Right lobe of liver (tissue), 6 donors: ENCODE measurements around the gene FREM1. TPM values are rescaled to one million over a fixed set of nuclear protein-coding genes. Genes with fewer than 3 reads are reported as not detected.

ENCODE experiments used
- ATAC-seq, 4 donors: fragments of 200-7000 bp; cut with Tn5 transposase; one replicate each; pipeline ENCODE4 v1.9.1; 2020; ENCODE audit warnings: mild to moderate bottlenecking in 4 of 4, moderate library complexity in 4 of 4
- DNase-seq, 3 donors: peaks; one replicate each; pipeline ENCODE4 v3.0.0-alpha.2; 2020
- H3K27ac ChIP-seq, 3 donors: fragments of 200-600 bp; one replicate each; pipeline ENCODE4 v1.8.0; 2022
- H3K27me3 ChIP-seq, 2 donors: fragments of 200-600 bp; one replicate each; pipeline ENCODE4 v1.8.0; 2022
- H3K36me3 ChIP-seq, 4 donors: fragments of 200-600 bp; sonication (generic) in 1 of 4; one replicate each; pipeline versions ENCODE4 v1.5.1 to v1.8.0; 2017 to 2022; ENCODE audit warnings: control low read depth in 1 of 4
- H3K4me1 ChIP-seq, 4 donors: fragments of 200-600 bp; sonication (generic) in 1 of 4; one replicate each; pipeline versions ENCODE4 v1.5.1 to v1.8.0; 2017 to 2022; ENCODE audit warnings: control low read depth in 1 of 4
- H3K4me3 ChIP-seq, 3 donors: fragments of 200-600 bp; one replicate each; pipeline ENCODE4 v1.8.0; 2022
- H3K9me3 ChIP-seq, 4 donors: fragments of 200-600 bp; sonication (generic) in 1 of 4; one replicate each; pipeline versions ENCODE4 v1.5.1 to v1.8.0; 2017 to 2022; ENCODE audit warnings: control low read depth in 1 of 4
- POLR2A ChIP-seq: fragments of 450-650 bp; IDR thresholded peaks from one replicate; pipeline ENCODE4 v1.6.1; 2017; ENCODE audit warnings: antibody characterized with exemption, mild to moderate bottlenecking
- WGBS: methylation state at CpG from one replicate; pipeline ENCODE4 v1.1.6; 2018; ENCODE audit warnings: low coverage, low lambda C conversion rate; ENCODE audit not compliant: insufficient coverage; ENCODE audit errors: missing lambda C conversion rate; 5-methylcytosine and 5-hydroxymethylcytosine counted together
- intact Hi-C, 2 donors: fragments of 100-400 bp; cut with DNase I; formaldehyde crosslinking; loops; one replicate each; pipeline versions ENCODE4 v1.11.2 to v1.14.1; 2022
- total RNA-seq, 6 experiments: library from RNA; depleted of rRNA in 2 of 6; stranded (reverse); fragments of >200 nt in 2 of 6; fragmentation: NEBNext Ultra II Directional in 3 of 6; extraction: Animal tissue kit (Norgen Biotek cat#: 25700) in 3 of 6; gene quantifications; one replicate each; pipeline versions ENCODE4 v1.1.0 to v1.2.4, GENCODE V29; 2016 to 2023
- TF ChIP-seq, protein P1 (sequence below), 4 donors: fragments of 200-600 bp in 3 of 4; fragments of 450-650 bp in 1 of 4; IDR thresholded peaks; one replicate each; pipeline versions ENCODE4 v1.5.1 to v1.8.0; 2016 to 2022; ENCODE audit warnings: antibody characterized with exemption in 4 of 4, mild to moderate bottlenecking in 2 of 4
- donor health status: DM: no; HTN: yes; CAD: no.
- donor health status: DM: no; HTN: no; CAD: no.
- donor health status: DM: no; HTN: no; CAD: no.
- donor health status: DM: no; HTN: yes; CAD: no.
- donor health status: DM: no; HTN: yes; CAD: no.

The FREM1 gene
- total RNA-seq, 6 experiments from 2014 or later: 0.12 to 2.6 (median 1.1) TPM

DNA sequence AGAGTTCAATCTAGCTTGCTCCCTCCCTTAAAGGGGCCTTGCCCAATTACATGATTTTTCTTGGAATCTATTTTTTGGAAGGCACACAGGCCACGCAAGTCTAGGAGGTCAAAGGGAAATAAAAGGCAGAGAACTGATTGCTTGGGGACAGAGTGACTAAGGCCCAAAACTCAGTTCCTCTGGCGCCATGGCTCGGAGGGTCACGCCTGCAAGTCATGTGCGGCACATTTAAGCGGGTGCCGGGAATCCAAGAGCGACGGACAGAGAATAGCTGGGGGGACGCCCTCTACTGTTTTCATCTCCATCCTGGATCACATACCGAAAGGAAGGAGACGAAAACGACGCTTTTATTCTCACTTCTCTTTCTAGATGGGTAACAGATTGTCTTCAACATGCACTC is 78.6 kb downstream of the FREM1 start:
- TF ChIP-seq POLR2A: no peak
- TF ChIP-seq, protein P1, sequence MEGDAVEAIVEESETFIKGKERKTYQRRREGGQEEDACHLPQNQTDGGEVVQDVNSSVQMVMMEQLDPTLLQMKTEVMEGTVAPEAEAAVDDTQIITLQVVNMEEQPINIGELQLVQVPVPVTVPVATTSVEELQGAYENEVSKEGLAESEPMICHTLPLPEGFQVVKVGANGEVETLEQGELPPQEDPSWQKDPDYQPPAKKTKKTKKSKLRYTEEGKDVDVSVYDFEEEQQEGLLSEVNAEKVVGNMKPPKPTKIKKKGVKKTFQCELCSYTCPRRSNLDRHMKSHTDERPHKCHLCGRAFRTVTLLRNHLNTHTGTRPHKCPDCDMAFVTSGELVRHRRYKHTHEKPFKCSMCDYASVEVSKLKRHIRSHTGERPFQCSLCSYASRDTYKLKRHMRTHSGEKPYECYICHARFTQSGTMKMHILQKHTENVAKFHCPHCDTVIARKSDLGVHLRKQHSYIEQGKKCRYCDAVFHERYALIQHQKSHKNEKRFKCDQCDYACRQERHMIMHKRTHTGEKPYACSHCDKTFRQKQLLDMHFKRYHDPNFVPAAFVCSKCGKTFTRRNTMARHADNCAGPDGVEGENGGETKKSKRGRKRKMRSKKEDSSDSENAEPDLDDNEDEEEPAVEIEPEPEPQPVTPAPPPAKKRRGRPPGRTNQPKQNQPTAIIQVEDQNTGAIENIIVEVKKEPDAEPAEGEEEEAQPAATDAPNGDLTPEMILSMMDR (IDR thresholded peaks at IDR 0.05): no peak

DNA sequence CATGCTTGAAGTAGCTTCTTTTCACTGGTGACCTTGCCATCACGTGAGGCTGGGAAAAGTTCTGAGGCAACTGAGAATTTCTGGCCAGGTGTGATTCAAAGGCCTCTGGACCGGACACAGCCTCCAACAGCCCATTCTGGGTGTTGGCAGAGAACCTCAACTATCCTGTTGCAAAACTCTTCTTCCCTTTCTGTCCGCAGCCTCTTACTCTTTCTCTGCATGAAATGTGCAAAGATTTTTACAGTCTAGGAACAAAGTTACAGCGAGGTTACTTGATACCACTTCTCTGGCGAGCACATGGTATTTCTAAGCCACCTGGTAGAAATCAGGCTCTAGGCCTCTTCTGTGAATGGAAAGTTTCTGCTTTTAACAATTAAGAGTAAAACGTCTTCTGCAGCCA is 79.2 kb downstream of the FREM1 start:
- 69% methylated on average over 6 of the region's 6 CpGs for WGBS
- TF ChIP-seq POLR2A: no peak
- TF ChIP-seq, protein P1 (IDR thresholded peaks at IDR 0.05): no peak
- Histone ChIP-seq H3K4me3 (no peak overlapping the region), H3K27ac (no peak overlapping the region), H3K36me3 (no peaks in the 10 kb centered on the region), H3K27me3 (no peaks in the 10 kb centered on the region), H3K4me1 (no peaks in the 10 kb centered on the region), H3K9me3 (no peaks in the 10 kb centered on the region)
- DNase-seq (no peak), ATAC-seq (no peak)
- intact Hi-C loops: no loop called here

More for the DNA sequence above, 78.6 kb downstream of the FREM1 start:
- no peaks in the 10 kb centered on the region for H3K36me3 ChIP-seq
- H3K27ac ChIP-seq: no peak overlapping the region
- 82% methylated on average over 11 of the region's 14 CpGs for WGBS
- no peak overlapping the region for H3K4me3 ChIP-seq
- H3K9me3 ChIP-seq: no peaks in the 10 kb centered on the region
- H3K4me1 ChIP-seq: no peaks in the 10 kb centered on the region
- ATAC-seq (no peak), DNase-seq (no peak)
- intact Hi-C loops: no loop called here
- no peaks in the 10 kb centered on the region for H3K27me3 ChIP-seq

DNA sequence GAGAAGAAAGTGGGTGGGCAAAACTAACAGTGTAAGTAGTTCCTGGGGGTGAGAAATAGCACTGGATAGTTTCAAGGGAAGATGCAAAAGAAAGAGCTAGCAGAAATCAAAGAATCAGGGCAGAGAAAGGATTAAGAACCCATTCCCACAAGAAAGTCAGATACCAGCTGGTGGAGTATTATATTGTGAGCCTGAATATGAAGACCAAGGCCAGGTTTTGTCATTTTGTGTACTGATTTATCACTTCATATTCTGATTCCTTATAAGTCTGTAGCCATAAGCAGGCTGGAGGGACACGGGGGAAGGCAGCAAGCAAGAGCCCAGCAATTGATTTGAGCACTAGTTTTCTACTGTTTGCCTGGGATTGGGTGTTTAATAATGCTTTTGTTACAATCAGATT is 80.2 kb downstream of the FREM1 start:
- Histone ChIP-seq H3K27ac (no peak overlapping the region), H3K4me1 (no peaks in the 10 kb centered on the region), H3K4me3 (no peak overlapping the region), H3K27me3 (no peaks in the 10 kb centered on the region), H3K9me3 (no peaks in the 10 kb centered on the region), H3K36me3 (no peaks in the 10 kb centered on the region)
- ATAC-seq (no peak), DNase-seq (no peak)
- TF ChIP-seq POLR2A: no peak
- TF ChIP-seq, protein P1 (IDR thresholded peaks at IDR 0.05): no peak
- intact Hi-C loops: no loop called here
- WGBS: 27% methylated on average over 1 of the region's 1 CpG

DNA sequence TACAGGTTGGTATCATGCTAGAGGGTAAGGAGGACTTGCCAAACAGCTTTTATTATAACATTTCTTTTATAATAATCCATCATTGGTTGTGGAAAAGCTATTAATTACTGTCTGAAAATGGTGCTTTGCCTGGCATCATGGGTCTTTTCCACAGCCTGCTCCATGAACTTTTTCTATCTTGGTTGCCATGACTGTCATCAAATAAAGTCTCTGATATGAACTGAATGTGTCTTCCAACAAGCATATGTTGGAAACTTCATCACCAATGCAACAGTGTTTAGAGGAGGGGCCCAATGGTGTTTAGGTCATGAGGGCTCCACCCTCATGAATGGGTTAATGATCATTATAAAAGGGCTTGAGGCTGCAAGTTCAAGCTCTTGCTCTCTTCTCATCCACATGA is 81.0 kb downstream of the FREM1 start:
- intact Hi-C loops: no loop called here
- ATAC-seq (no peak), DNase-seq (no peak)
- Histone ChIP-seq H3K36me3 (no peaks in the 10 kb centered on the region), H3K27me3 (no peaks in the 10 kb centered on the region), H3K9me3 (no peaks in the 10 kb centered on the region), H3K27ac (no peak overlapping the region), H3K4me3 (no peak overlapping the region), H3K4me1 (no peaks in the 10 kb centered on the region)
- TF ChIP-seq, protein P1 (IDR thresholded peaks at IDR 0.05): no peak
- no peak for TF ChIP-seq POLR2A

DNA sequence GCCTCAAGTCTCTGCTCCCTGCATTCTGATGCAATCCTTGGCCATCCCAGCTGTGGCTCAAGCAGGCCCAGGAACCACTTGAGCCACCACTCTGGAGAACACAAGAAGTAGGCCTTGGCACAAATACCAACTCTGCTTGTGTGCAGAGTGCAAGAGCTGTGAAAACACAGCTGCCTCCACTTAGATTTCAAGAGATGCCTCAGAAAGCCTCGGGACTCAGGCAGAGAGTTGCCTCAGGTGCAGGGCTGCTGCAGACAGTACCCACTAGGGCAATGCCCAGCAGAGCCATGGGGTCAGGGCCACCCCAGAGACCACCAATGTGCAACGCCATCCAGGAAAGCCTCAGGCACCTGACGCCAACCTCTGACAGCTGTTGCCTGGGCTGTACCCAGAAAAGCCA is 82.4 kb downstream of the FREM1 start:
- WGBS: no CpG with 5 or more reads among the region's 3 CpGs
- no peak overlapping the region for H3K27ac ChIP-seq
- intact Hi-C loops: no loop called here
- H3K36me3 ChIP-seq: no peaks in the 10 kb centered on the region
- H3K27me3 ChIP-seq: no peaks in the 10 kb centered on the region
- ATAC-seq (no peak), DNase-seq (no peak)
- TF ChIP-seq, protein P1 (IDR thresholded peaks at IDR 0.05): no peak
- no peak for TF ChIP-seq POLR2A
- no peaks in the 10 kb centered on the region for H3K9me3 ChIP-seq
- H3K4me1 ChIP-seq: no peaks in the 10 kb centered on the region
- H3K4me3 ChIP-seq: no peak overlapping the region
